Sigmoid colon (tissue), 7 donors: Measurements from ENCODE around the gene ZNF774. TPM values are rescaled to one million over a fixed set of nuclear protein-coding genes. Genes with fewer than 3 reads are reported as not detected.
A peak's percentile ranks its signal among the peaks of the same experiment; 100 is the strongest.
"Not testable (repeated sequence)": the region's sequence is repeated elsewhere in the genome, so short reads cannot be mapped to it uniquely, and the experiment has no call there.

ENCODE experiments used
- DNase-seq: peaks from one replicate; pipeline ENCODE4 v3.0.0-alpha.2; 2019
- H3K27ac ChIP-seq, 4 donors: fragments of 200-600 bp; sonication (generic); one replicate each; pipeline ENCODE4 v1.5.1; 2016 to 2019; ENCODE audit warnings: mild to moderate bottlenecking in 1 of 4
- H3K27me3 ChIP-seq, 3 donors: fragments of 200-600 bp; sonication (generic); one replicate each; pipeline ENCODE4 v1.5.1; 2019; ENCODE audit warnings: mild to moderate bottlenecking in 1 of 3
- H3K36me3 ChIP-seq, 4 donors: fragments of 200-600 bp; sonication (generic); one replicate each; pipeline ENCODE4 v1.5.1; 2016 to 2019
- H3K4me1 ChIP-seq, 4 donors: fragments of 200-600 bp; sonication (generic); one replicate each; pipeline ENCODE4 v1.5.1; 2017 to 2019
- H3K4me3 ChIP-seq, 4 donors: fragments of 200-600 bp; sonication (generic); one replicate each; pipeline ENCODE4 v1.5.1; 2017 to 2019; ENCODE audit warnings: mild to moderate bottlenecking in 2 of 4, moderate library complexity in 1 of 4
- H3K9me3 ChIP-seq, 4 donors: fragments of 200-600 bp in 3 of 4; sonication (generic) in 3 of 4; one replicate each; pipeline versions ENCODE4 v1.5.1 to v1.6.1; 2013 to 2019
- EP300 ChIP-seq, 4 donors: sonication (generic); formaldehyde crosslinking; IDR thresholded peaks; one replicate each; pipeline ENCODE4 v1.6.1; 2017; ENCODE audit warnings: antibody characterized with exemption in 4 of 4
- POLR2A ChIP-seq, 2 donors: fragments of 450-650 bp; IDR thresholded peaks; one replicate each; pipeline ENCODE4 v1.6.1; 2016; ENCODE audit warnings: antibody characterized with exemption in 2 of 2, mild to moderate bottlenecking in 2 of 2, moderate library complexity in 2 of 2
- POLR2AphosphoS5 ChIP-seq, 4 donors: sonication (generic); formaldehyde crosslinking; IDR thresholded peaks; one replicate each; pipeline ENCODE4 v1.6.1; 2017; ENCODE audit warnings: antibody characterized with exemption in 4 of 4
- WGBS, 2 donors: extraction: QIAGEN DNeasy Blood & Tissue Kit; methylation state at CpG; one replicate each; pipeline ENCODE4 v1.1.7; 2013; 5-methylcytosine and 5-hydroxymethylcytosine counted together
- intact Hi-C: fragments of 100-400 bp; cut with DNase I; formaldehyde crosslinking; loops from one replicate; pipeline ENCODE4 v1.15.1; 2023
- polyA plus RNA-seq, 3 donors: library from polyadenylated mRNA; stranded (reverse); fragments of 200-250 nt; gene quantifications; one replicate each; pipeline ENCODE4 v1.2.3, GENCODE V29; 2013
- small RNA-seq, 3 donors: library from RNA; depleted of rRNA; stranded (forward); fragments of <200 nt; gene quantifications; one replicate each; pipeline ENCODE3, GENCODE V24; 2016
- total RNA-seq, 4 donors: library from RNA; depleted of rRNA; stranded (reverse); fragments of >200 nt; gene quantifications; one replicate each; pipeline ENCODE4 v1.1.0, GENCODE V29; 2016
- TF ChIP-seq, protein P1 (sequence below), 4 experiments: fragments of 450-650 bp in 3 of 4; fragments of 200-600 bp in 1 of 4; IDR thresholded peaks; one replicate each; pipeline ENCODE4 v1.5.1; 2016 to 2019; ENCODE audit warnings: antibody characterized with exemption in 4 of 4, mild to moderate bottlenecking in 3 of 4, moderate library complexity in 2 of 4
- donor health status: healthy with polysubstance abuse.
- donor health status: Bipolar disorder and iron deficiency.
- donor health status: healthy.

ZNF774 gene
- total and polyA plus RNA-seq, 7 donors, result 1.4 to 4.3 (median 2.3) TPM

DNA sequence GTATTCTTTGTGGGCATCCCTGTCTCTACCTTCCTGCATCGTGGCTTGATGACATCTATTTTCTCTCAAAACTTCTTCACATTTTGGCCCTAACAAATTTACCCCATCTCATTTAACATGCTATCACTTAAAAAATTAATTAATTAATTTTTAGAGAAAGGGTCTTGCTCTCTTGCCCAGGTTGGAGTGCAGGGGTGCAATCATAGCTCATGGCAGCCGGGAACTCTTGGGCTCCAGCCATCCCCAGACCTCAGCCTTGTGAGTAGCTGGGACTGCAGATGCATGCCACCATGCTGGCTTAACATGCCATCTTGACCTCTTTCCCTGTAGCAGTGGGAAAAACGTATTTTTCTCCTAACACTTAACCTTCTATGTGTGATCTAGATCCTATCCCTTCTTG lies 56.6 kb downstream of the ZNF774 start:
- Histone ChIP-seq H3K27ac (peak overlapping the region in 1 of 4 donors; percentile 85), H3K4me3 (no peak overlapping the region), H3K9me3 (no peaks in the 10 kb centered on the region), H3K36me3 (no peaks in the 10 kb centered on the region), H3K27me3 (no peaks in the 10 kb centered on the region), H3K4me1 (peaks cover 0 to 73% (median 61%) of the 10 kb centered on the region in 4 donors)
- no peak for DNase-seq
- TF ChIP-seq POLR2AphosphoS5 (IDR thresholded peaks at IDR 0.05) (no peak), EP300 (IDR thresholded peaks at IDR 0.05) (no peak), POLR2A (IDR thresholded peaks at IDR 0.05) (no peak)
- TF ChIP-seq, protein P1, sequence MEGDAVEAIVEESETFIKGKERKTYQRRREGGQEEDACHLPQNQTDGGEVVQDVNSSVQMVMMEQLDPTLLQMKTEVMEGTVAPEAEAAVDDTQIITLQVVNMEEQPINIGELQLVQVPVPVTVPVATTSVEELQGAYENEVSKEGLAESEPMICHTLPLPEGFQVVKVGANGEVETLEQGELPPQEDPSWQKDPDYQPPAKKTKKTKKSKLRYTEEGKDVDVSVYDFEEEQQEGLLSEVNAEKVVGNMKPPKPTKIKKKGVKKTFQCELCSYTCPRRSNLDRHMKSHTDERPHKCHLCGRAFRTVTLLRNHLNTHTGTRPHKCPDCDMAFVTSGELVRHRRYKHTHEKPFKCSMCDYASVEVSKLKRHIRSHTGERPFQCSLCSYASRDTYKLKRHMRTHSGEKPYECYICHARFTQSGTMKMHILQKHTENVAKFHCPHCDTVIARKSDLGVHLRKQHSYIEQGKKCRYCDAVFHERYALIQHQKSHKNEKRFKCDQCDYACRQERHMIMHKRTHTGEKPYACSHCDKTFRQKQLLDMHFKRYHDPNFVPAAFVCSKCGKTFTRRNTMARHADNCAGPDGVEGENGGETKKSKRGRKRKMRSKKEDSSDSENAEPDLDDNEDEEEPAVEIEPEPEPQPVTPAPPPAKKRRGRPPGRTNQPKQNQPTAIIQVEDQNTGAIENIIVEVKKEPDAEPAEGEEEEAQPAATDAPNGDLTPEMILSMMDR (IDR thresholded peaks at IDR 0.05), result no peak
- intact Hi-C loops, result no loop called here
- 86 to 89% methylated on average over 3 of the region's 3 CpGs for WGBS, 2 donors

DNA sequence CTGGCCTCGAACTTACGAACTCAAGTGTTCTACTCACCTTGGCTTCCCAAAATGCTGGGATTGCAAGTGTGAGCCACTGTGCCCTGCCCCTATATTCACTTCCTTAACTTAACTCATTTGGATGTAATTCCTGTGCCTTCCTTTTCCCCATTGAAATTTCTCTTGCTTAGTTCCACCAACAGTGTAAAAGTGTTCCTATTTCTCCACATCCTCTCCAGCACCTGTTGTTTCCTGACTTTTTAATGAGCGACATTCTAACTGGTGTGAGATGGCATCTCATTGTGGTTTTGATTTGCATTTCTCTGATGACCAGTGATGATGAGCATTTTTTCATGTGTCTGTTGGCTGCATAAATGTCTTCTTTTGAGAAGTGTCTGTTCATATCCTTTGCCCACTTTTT lies 57.5 kb downstream of the ZNF774 start:
- H3K4me3 ChIP-seq, H3K36me3 ChIP-seq, DNase-seq, H3K27ac ChIP-seq, H3K9me3 ChIP-seq, H3K27me3 ChIP-seq, intact Hi-C loops: not testable (repeated sequence)
- H3K4me1 ChIP-seq, result peaks cover 0 to 77% (median 68%) of the 10 kb centered on the region in 4 donors
- 92 to 96% methylated on average over 3 of the region's 3 CpGs for WGBS, 2 donors

DNA sequence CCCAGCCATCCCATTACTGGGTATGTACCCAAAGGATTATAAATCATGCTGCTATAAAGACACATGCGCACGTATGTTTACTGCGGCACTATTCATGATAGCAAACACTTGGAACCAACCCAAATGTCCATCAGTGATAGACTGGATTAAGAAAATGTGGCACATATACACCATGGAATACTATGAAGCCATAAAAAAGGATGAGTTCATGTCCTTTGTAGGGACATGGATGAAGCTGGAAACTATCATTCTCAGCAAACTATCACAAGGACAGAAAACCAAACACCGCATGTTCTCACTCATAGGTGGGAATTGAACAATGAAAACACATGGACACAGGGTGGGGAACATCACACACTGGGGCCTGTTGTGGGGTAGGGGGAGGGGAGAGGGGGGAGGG lies 58.2 kb downstream of the ZNF774 start:
- H3K4me3 ChIP-seq, H3K36me3 ChIP-seq, DNase-seq, H3K9me3 ChIP-seq, H3K27me3 ChIP-seq, H3K27ac ChIP-seq, intact Hi-C loops: not testable (repeated sequence)
- 97% methylated on average over 4 of the region's 4 CpGs for WGBS, 2 donors
- H3K4me1 ChIP-seq, result peaks cover 0 to 76% (median 65%) of the 10 kb centered on the region in 4 donors

DNA sequence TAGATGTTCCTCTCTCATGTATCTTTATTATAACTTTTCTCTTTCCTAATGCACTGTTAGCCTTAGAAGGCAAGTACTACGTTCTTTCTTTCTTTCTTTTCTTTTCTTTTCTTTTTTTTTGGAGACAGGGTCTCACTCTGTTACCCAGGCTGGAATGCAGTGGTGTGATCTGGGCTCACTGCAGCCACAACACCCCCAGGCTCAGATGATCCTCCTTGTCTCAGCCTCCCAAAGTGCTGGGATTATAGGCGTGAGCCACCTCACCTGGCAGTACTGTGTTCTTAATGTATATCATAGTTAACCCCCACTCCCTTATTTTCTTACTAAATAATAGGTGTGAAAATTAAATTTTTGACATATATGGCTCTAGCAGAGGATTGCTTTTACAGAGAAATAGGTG lies 59.1 kb downstream of the ZNF774 start:
- Histone ChIP-seq H3K27ac (no peak overlapping the region), H3K9me3 (no peaks in the 10 kb centered on the region), H3K36me3 (no peaks in the 10 kb centered on the region), H3K27me3 (no peaks in the 10 kb centered on the region), H3K4me1 (peaks cover 0 to 72% (median 56%) of the 10 kb centered on the region in 4 donors), H3K4me3 (no peak overlapping the region)
- TF ChIP-seq POLR2A (IDR thresholded peaks at IDR 0.05), result no peak
- no peak for DNase-seq
- WGBS, 2 donors, result 88 to 92% methylated on average over 2 of the region's 2 CpGs
- intact Hi-C loops, result no loop called here

Small RNA genes lying within 50 kb of the gene (small RNA-seq; reads per million reads assigned to genes)
- 0 reads per million in 3 donors for gene NDUFA3P4

Other genes with a start within 250 kb of the ZNF774 start
- gene IDH2, start 249.8 kb upstream of the ZNF774 start, total RNA-seq, result 100 to 1,000 TPM in 3 of 4 donors, 10 to 100 TPM in 1; 77.2 to 164 (median 116) TPM
- gene IDH2, start 249.8 kb upstream of the ZNF774 start, polyA plus RNA-seq, result 100 to 1,000 TPM in 1 of 3 donors, 10 to 100 TPM in 2; 43.8 to 210 (median 90.2) TPM
- 10 to 100 TPM; 42.0 to 72.4 (median 58.6) TPM for gene SEMA4B, start 151.0 kb upstream of the ZNF774 start, total RNA-seq
- 10 to 100 TPM; 10.6 to 94.5 (median 11.4) TPM for gene SEMA4B, start 151.0 kb upstream of the ZNF774 start, polyA plus RNA-seq
- gene CIB1, start 118.3 kb upstream of the ZNF774 start, total RNA-seq, result 10 to 100 TPM; 18.6 to 35.7 (median 35.5) TPM
- gene CIB1, start 118.3 kb upstream of the ZNF774 start, polyA plus RNA-seq, result 100 to 1,000 TPM; 283 to 436 (median 359) TPM
- gene GDPGP1, start 118.1 kb upstream of the ZNF774 start, total RNA-seq, result 1 to 10 TPM; 3.0 to 7.5 (median 5.4) TPM
- gene GDPGP1, start 118.1 kb upstream of the ZNF774 start, polyA plus RNA-seq, result 10 to 100 TPM in 1 of 3 donors, 1 to 10 TPM in 2; 7.9 to 12.7 (median 9.0) TPM
- gene TTLL13, start 102.7 kb upstream of the ZNF774 start, total RNA-seq, result not detected
- gene TTLL13, start 102.7 kb upstream of the ZNF774 start, polyA plus RNA-seq, result under 1 TPM in 1 of 3 donors, not detected in 2; 0.25 TPM
- gene NGRN, start 86.6 kb upstream of the ZNF774 start, total RNA-seq, result 100 to 1,000 TPM in 3 of 4 donors, 10 to 100 TPM in 1; 81.2 to 139 (median 111) TPM
- 10 to 100 TPM; 43.2 to 66.7 (median 51.8) TPM for gene NGRN, start 86.6 kb upstream of the ZNF774 start, polyA plus RNA-seq
- 100 to 1,000 TPM; 135 to 283 (median 183) TPM for gene IQGAP1, start 36.0 kb downstream of the ZNF774 start, total RNA-seq
- gene IQGAP1, start 36.0 kb downstream of the ZNF774 start, polyA plus RNA-seq, result 100 to 1,000 TPM in 1 of 3 donors, 10 to 100 TPM in 2; 96.7 to 120 (median 97.6) TPM
- gene CRTC3, start 177.6 kb downstream of the ZNF774 start, total RNA-seq, result 10 to 100 TPM; 27.6 to 64.0 (median 35.7) TPM
- gene CRTC3, start 177.6 kb downstream of the ZNF774 start, polyA plus RNA-seq, result 10 to 100 TPM in 1 of 3 donors, 1 to 10 TPM in 2; 5.4 to 20.0 (median 6.2) TPM